COLO668 (cell line): Measurements from ENCODE around the gene KIF5C.

Experiments
- DNase-seq: peaks from one replicate; lab custom pipeline; 2025; ENCODE audit not compliant: unreplicated experiment; lab: John Stamatoyannopoulos, UW

The KIF5C gene

GRCh38 chr2:149068996-149069888 is 194.2 kb downstream of the KIF5C start:
- no peak for DNase-seq

DNA sequence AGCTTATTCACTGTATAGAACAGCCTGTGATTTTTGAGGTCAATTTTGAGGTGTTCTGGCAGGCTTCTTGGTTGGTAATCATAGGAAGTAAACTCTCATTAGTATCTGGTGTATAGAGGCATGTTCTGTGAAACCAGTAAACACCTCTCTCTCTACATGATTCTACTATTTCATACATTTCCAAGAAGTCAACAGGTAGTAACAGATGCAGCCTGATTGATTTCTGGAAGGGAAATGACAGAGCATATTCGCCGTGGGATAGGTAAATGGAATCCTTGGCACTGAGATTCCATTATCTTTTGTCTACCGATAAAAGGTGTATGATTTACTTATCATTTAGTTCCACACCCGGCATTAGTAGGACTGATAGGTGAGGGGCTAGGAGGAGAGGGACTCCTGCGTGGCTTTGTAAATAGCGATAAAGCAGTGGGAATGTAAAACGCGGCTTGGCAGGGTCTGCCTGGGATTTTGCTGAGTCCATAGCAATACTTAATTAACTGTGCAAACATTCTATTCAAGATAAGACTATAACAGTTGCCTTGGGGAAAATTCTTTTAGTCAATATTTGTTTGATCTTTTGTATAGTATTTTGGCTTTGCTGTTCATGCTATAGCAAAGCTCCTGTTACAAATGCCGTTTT is 195.8 kb downstream of the KIF5C start:
- no peak for DNase-seq

- no peak for DNase-seq
These were observed 200.1 kb downstream of the KIF5C start for GRCh38 chr2:149075105-149075504.

GRCh38 chr2:149075853-149076252 is 200.8 kb downstream of the KIF5C start:
- no peak for DNase-seq
